ENCODE results near the gene RPA4. TPM values are rescaled to one million over a fixed set of nuclear protein-coding genes. Genes with fewer than 3 reads are reported as not detected.

Gene RPA4
- total RNA-seq, 2 experiments from 2014 or later: 0.26 to 0.30 TPM

DNA sequence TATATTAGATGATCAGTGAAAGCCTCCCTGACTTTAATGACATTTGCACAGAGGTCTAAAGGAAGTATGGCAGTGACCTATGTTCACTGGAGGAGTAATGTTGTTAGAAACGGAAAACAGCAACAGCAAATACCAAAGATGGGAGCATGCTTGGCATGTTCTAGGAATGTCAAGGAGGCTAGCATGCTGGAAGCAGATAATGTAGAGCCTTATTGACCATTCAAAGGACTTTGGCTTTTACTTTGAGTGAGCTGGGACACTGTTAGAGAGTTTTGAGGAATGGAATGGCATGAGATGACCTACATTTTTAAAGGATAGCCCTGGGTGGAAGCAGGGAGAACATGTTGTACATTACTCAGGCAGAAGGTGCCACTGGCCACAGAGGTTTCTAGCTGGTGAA lies 6.0 kb downstream of the RPA4 start:
- Mint-ChIP-seq H3K4me3 (no peak overlapping the region), H3K27me3 (no peaks in the 10 kb centered on the region), H3K9me3 (ENCODE audit: low read depth) (no peaks in the 10 kb centered on the region), H3K36me3 (ENCODE audit: low read depth) (no peaks in the 10 kb centered on the region), H3K4me1 (no peaks in the 10 kb centered on the region), H3K27ac (no peak overlapping the region)
- ChIA-PET POLR2A (no interaction called here), CTCF (no interaction called here)
- intact Hi-C loops (cut with DNase I, micrococcal nuclease): no loop called here
- no peak for DNase-seq
- no peak for ATAC-seq

DNA sequence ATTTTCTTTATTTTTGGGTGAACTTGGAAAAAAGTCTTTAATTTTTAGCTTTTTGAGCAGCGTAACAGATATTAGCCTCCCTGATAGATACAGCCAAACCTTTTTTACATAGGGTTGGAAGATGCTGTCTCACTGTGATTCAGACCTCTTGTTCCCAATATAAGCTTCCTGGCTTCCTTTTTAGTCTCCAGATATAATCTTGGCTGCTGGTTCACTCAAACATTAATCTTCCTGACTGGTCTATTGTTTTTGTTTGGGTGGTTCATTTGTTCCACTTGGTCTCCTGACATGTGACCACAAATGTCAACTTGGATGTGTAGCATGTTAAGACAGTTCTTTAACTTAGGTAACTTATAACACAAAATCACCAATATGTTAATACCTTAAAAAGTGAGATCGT lies 23.0 kb downstream of the RPA4 start:
- Mint-ChIP-seq H3K4me3 (no peak overlapping the region), H3K27ac (no peak overlapping the region), H3K9me3 (ENCODE audit: low read depth) (no peaks in the 10 kb centered on the region), H3K36me3 (ENCODE audit: low read depth) (no peaks in the 10 kb centered on the region), H3K27me3 (no peaks in the 10 kb centered on the region), H3K4me1 (peaks cover 5% of the 10 kb centered on the region)
- ATAC-seq (no peak), DNase-seq (no peak)
- ChIA-PET CTCF (no interaction called here), POLR2A (no interaction called here)
- intact Hi-C loops (cut with DNase I, micrococcal nuclease): no loop called here

DNA sequence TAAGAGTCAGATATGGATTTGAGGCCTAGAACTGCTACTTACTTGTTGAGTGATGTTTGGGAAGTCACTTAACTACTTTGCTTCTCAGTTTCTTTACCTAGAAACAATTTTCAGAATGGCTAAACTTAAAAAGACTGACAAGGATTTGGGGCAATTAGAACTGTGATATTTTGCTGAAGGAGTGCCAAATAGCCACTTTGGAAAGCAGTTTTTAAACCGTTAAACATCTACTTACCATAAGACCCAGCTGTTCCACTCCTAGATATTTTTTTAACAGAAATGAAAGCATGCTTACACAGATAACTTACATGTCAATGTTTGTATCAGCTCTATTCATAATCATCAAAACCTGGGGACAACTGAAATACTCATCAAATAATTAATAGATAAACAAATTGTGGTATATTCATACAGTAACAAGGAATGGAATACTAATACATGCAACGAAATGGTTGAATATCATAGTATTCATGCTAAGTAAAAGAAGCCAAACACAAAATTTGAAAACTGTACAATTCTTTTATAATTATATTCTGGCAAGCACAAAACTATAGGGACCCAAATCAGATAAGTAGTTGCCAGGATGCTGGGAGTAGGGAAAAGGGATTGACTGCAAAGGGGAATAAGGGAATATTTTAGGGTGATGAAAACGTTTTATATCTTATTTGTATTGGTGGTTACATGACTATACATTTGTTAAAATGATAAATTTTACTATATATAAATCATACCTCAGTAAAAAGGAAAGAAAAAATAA lies 24.0 kb downstream of the RPA4 start:
- intact Hi-C loops (cut with DNase I, micrococcal nuclease): no loop called here
- ChIA-PET POLR2A (no interaction called here), CTCF (no interaction called here)
- Mint-ChIP-seq H3K27ac (no peak overlapping the region), H3K4me1 (peaks cover 5% of the 10 kb centered on the region), H3K27me3 (no peaks in the 10 kb centered on the region), H3K4me3 (no peak overlapping the region), H3K36me3 (ENCODE audit: low read depth) (no peaks in the 10 kb centered on the region), H3K9me3 (ENCODE audit: low read depth) (no peaks in the 10 kb centered on the region)
- DNase-seq: no peak
- ATAC-seq: no peak

DNA sequence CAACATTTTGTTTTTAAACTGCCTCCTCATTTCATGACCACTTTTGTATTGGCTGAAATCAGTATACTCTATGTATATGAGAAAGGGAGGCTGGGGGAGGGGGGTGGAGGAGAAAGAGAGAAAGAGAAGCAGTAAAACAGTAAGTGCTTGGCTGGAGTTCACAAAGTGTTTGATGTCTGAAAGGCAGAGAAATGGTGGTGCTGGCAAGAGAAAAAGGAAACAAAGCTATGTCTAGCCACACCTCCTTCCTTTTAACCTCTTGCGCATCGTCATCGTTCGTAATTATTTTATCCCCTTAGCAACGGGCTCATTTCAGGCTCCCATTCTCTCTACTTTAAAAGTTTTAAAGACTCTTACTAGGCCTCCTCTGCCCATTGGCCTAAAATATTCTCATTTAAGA lies 25.6 kb downstream of the RPA4 start:
- ChIA-PET POLR2A (no interaction called here), CTCF (no interaction called here)
- Mint-ChIP-seq H3K9me3 (ENCODE audit: low read depth) (no peaks in the 10 kb centered on the region), H3K27ac (no peak overlapping the region), H3K36me3 (ENCODE audit: low read depth) (no peaks in the 10 kb centered on the region), H3K4me1 (peaks cover 5% of the 10 kb centered on the region), H3K4me3 (no peak overlapping the region), H3K27me3 (no peaks in the 10 kb centered on the region)
- intact Hi-C loops (cut with DNase I, micrococcal nuclease): no loop called here
- ATAC-seq (no peak), DNase-seq (peak; percentile 7)

DNA sequence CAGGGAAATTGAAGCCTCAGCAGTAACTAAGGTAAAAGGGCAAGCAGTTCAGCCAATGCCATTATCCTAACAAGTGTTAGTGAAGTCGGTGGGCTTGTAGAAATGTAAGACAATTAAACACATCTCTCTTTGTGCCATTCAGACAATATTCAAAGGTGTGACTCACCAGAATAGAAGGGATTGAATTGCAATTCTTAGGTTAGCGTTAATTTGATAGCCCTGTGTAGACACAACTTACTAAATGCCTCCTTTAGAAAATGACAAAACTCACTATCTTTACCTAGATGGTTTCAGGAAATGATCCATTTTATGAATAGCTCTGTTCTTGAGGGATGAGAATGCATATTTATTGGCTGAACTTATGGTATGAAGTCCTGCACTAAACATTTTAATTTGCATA lies 35.2 kb downstream of the RPA4 start:
- Mint-ChIP-seq H3K27me3 (no peaks in the 10 kb centered on the region), H3K4me1 (no peaks in the 10 kb centered on the region), H3K36me3 (ENCODE audit: low read depth) (peaks cover 5% of the 10 kb centered on the region), H3K4me3 (no peak overlapping the region), H3K27ac (no peak overlapping the region), H3K9me3 (ENCODE audit: low read depth) (no peaks in the 10 kb centered on the region)
- intact Hi-C loops (cut with DNase I, micrococcal nuclease): no loop called here
- ATAC-seq: no peak
- POLR2A ChIA-PET: no interaction called here
- CTCF ChIA-PET: no interaction called here
- no peak for DNase-seq

DNA sequence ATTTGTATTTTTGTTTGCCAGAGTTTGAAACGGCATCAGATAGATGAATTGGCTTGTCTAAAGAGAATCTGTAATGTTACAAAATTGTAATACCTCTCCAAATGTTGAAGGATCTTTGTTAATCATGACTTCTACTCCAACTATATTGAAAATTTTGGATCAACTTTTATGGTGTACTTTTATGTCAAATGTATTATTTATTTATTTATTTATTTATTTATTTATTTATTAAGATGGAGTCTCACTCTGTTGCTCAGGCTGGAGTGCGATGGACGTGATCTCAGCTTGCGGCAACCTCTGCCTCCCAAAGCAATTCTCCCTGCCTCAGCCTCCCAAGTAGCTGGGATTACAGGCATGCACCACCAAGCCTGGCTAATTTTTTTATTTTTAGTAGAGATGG lies 36.0 kb downstream of the RPA4 start:
- H3K4me3 Mint-ChIP-seq: no peak overlapping the region
- no peak for ATAC-seq
- no peaks in the 10 kb centered on the region for H3K9me3 Mint-ChIP-seq (ENCODE audit: low read depth)
- no peak overlapping the region for H3K27ac Mint-ChIP-seq
- peaks cover 5% of the 10 kb centered on the region for H3K36me3 Mint-ChIP-seq (ENCODE audit: low read depth)
- intact Hi-C loops (cut with DNase I, micrococcal nuclease): no loop called here
- H3K27me3 Mint-ChIP-seq: no peaks in the 10 kb centered on the region
- POLR2A ChIA-PET: no interaction called here
- CTCF ChIA-PET: no interaction called here
- no peaks in the 10 kb centered on the region for H3K4me1 Mint-ChIP-seq
- DNase-seq: no peak

DNA sequence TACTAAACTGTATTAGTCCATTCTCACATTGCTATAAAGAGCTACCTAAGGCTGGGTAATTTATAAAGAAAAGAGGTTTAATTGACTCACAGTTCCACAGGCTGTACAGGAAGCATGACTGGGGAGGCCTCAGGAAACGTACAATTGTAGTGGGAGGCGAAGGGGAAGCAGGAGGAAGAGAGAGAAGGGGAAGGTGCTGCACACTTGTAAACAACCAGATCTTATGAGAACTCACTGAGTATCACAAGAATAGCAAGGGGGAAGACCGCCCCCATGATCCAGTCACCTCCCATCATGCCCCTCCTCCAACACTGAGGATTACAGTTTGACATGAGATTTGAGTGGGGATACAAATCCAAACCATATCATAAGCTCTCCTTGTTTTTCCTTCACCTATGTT lies 40.9 kb downstream of the RPA4 start:
- Mint-ChIP-seq H3K9me3 (ENCODE audit: low read depth) (no peaks in the 10 kb centered on the region), H3K4me1 (no peaks in the 10 kb centered on the region), H3K27ac (no peak overlapping the region), H3K27me3 (no peaks in the 10 kb centered on the region), H3K4me3 (no peak overlapping the region), H3K36me3 (ENCODE audit: low read depth) (peaks cover 5% of the 10 kb centered on the region)
- ChIA-PET CTCF (no interaction called here), POLR2A (no interaction called here)
- ATAC-seq: no peak
- no peak for DNase-seq
- intact Hi-C loops (cut with DNase I, micrococcal nuclease): no loop called here

DNA sequence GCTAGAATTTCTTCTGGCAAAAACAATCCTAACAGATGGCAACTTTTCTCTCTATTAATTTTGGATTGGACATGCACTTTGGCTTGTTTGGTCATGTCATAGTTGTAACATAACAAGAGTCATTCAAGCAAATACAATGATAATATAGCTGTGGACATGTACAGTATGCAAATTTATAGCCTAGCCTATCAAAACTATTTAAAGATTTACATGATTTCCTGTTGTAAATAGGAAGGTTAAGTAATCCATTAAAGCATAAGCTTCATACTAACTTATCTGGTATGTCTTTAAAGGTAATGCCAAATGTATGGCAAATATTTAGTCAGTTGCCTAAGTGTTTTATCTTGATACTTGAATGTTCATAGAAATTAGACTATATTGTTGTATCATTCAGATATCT lies 45.3 kb downstream of the RPA4 start:
- intact Hi-C loops (cut with DNase I, micrococcal nuclease): no loop called here

More for the DNA sequence above, 45.3 kb downstream of the RPA4 start:
- ChIA-PET POLR2A (no interaction called here), CTCF (no interaction called here)
- Mint-ChIP-seq H3K36me3 (ENCODE audit: low read depth) (peaks cover 7% of the 10 kb centered on the region), H3K27ac (no peak overlapping the region), H3K4me3 (no peak overlapping the region), H3K4me1 (no peaks in the 10 kb centered on the region), H3K27me3 (no peaks in the 10 kb centered on the region), H3K9me3 (ENCODE audit: low read depth) (no peaks in the 10 kb centered on the region)
- DNase-seq (no peak), ATAC-seq (no peak)

Other genes starting within 250 kb of the RPA4 start
- 10 to 100 TPM in 1 of 2 experiments, 1 to 10 TPM in 1; 9.1 to 12.4 TPM for gene DIAPH2, start 199.1 kb upstream of the RPA4 start, total RNA-seq

Data from activated CD4-positive, alpha-beta T cell treated with anti-CD3 and anti-CD28 coated beads for 36 hours (primary cell).